ENCODE measurements around the gene CNTROB.

CNTROB gene

GRCh38 chr17:7927596-7927995 is 4.4 kb upstream of the CNTROB start:
- peaks cover 21% of the 10 kb centered on the region for H3K79me2 ChIP-seq (ENCODE audit: control insufficient read depth, insufficient read depth, low read length, unreplicated experiment)
- no peak overlapping the region for H2AFZ ChIP-seq (ENCODE audit: low read length, unreplicated experiment)
- H3K36me3 ChIP-seq (ENCODE audit: insufficient read depth, low read length), result no peaks in the 10 kb centered on the region
- no peaks in the 10 kb centered on the region for H3K27me3 ChIP-seq (ENCODE audit: insufficient read depth, low read length)
- H3K27ac ChIP-seq (ENCODE audit: low read depth, low read length), result no peak overlapping the region
- no peak overlapping the region for H3K4me3 ChIP-seq (ENCODE audit: low read depth, low read length)
- peaks cover 6% of the 10 kb centered on the region for H3K4me1 ChIP-seq (ENCODE audit: control insufficient read depth, insufficient read depth, low read length, unreplicated experiment)

- no peak within 1 kb of the TSS for H2AFZ ChIP-seq (ENCODE audit: low read length, unreplicated experiment)
- peaks cover 16% of the 10 kb centered on the region for H3K4me1 ChIP-seq (ENCODE audit: control insufficient read depth, insufficient read depth, low read length, unreplicated experiment)
- peak within 1 kb of the TSS; percentile 99 for H3K4me3 ChIP-seq (ENCODE audit: low read depth, low read length)
- peaks cover 39% of the 10 kb centered on the region for H3K79me2 ChIP-seq (ENCODE audit: control insufficient read depth, insufficient read depth, low read length, unreplicated experiment)
- H3K36me3 ChIP-seq (ENCODE audit: insufficient read depth, low read length), result no peaks in the 10 kb centered on the region
- H3K27ac ChIP-seq (ENCODE audit: low read depth, low read length), result no peak within 1 kb of the TSS
- no peaks in the 10 kb centered on the region for H3K27me3 ChIP-seq (ENCODE audit: insufficient read depth, low read length)
These were observed 2.6 kb upstream of the CNTROB start, which contains the start of gene KCNAB3 for GRCh38 chr17:7929158-7930023. KCNAB3 (minus strand) TSS chr17:7929856; CDS start chr17:7929435, 421 bp downstream.

GRCh38 chr17:7930841-7931631 is 970 bp upstream of the CNTROB start:
- Histone ChIP-seq H3K36me3 (ENCODE audit: insufficient read depth, low read length) (0 out of 2 replicates have a peak, but pooled peaks cover 11% of the 10 kb centered on the region), H3K27me3 (ENCODE audit: insufficient read depth, low read length) (no peaks in the 10 kb centered on the region), H3K79me2 (ENCODE audit: control insufficient read depth, insufficient read depth, low read length, unreplicated experiment) (peaks cover 49% of the 10 kb centered on the region), H3K4me3 (ENCODE audit: low read depth, low read length) (peak overlapping the region; percentile 99), H2AFZ (ENCODE audit: low read length, unreplicated experiment) (peak overlapping the region; percentile 45), H3K27ac (ENCODE audit: low read depth, low read length) (no peak overlapping the region), H3K4me1 (ENCODE audit: control insufficient read depth, insufficient read depth, low read length, unreplicated experiment) (peaks cover 26% of the 10 kb centered on the region)

GRCh38 chr17:7932483-7932891 is 481 bp downstream of the CNTROB start:
- Histone ChIP-seq H3K36me3 (ENCODE audit: insufficient read depth, low read length) (peaks cover 22% of the 10 kb centered on the region), H3K27ac (ENCODE audit: low read depth, low read length) (peak overlapping the region; percentile 70)

GRCh38 chr17:7932949-7933348 is 943 bp downstream of the CNTROB start:
- H2AFZ ChIP-seq (ENCODE audit: low read length, unreplicated experiment), result peak overlapping the region; percentile 97
- peak overlapping the region; percentile 99 for H3K4me3 ChIP-seq (ENCODE audit: low read depth, low read length)
- peaks cover 22% of the 10 kb centered on the region for H3K36me3 ChIP-seq (ENCODE audit: insufficient read depth, low read length)
- peaks cover 49% of the 10 kb centered on the region for H3K79me2 ChIP-seq (ENCODE audit: control insufficient read depth, insufficient read depth, low read length, unreplicated experiment)
- no peaks in the 10 kb centered on the region for H3K27me3 ChIP-seq (ENCODE audit: insufficient read depth, low read length)
- peak overlapping the region; percentile 70 for H3K27ac ChIP-seq (ENCODE audit: low read depth, low read length)
- peaks cover 26% of the 10 kb centered on the region for H3K4me1 ChIP-seq (ENCODE audit: control insufficient read depth, insufficient read depth, low read length, unreplicated experiment)

More at GRCh38 chr17:7932483-7932891, 481 bp downstream of the CNTROB start:
- Histone ChIP-seq H3K27me3 (ENCODE audit: insufficient read depth, low read length) (no peaks in the 10 kb centered on the region), H3K4me3 (ENCODE audit: low read depth, low read length) (peak overlapping the region; percentile 99), H2AFZ (ENCODE audit: low read length, unreplicated experiment) (peak overlapping the region; percentile 97), H3K79me2 (ENCODE audit: control insufficient read depth, insufficient read depth, low read length, unreplicated experiment) (peaks cover 49% of the 10 kb centered on the region), H3K4me1 (ENCODE audit: control insufficient read depth, insufficient read depth, low read length, unreplicated experiment) (peaks cover 26% of the 10 kb centered on the region)

GRCh38 chr17:7935859-7936258 is 3.9 kb downstream of the CNTROB start:
- Histone ChIP-seq H3K4me3 (ENCODE audit: low read depth, low read length) (no peak overlapping the region), H3K27me3 (ENCODE audit: insufficient read depth, low read length) (no peaks in the 10 kb centered on the region), H3K4me1 (ENCODE audit: control insufficient read depth, insufficient read depth, low read length, unreplicated experiment) (peaks cover 23% of the 10 kb centered on the region), H3K36me3 (ENCODE audit: insufficient read depth, low read length) (peaks cover 35% of the 10 kb centered on the region), H3K27ac (ENCODE audit: low read depth, low read length) (no peak overlapping the region), H3K79me2 (ENCODE audit: control insufficient read depth, insufficient read depth, low read length, unreplicated experiment) (peaks cover 41% of the 10 kb centered on the region), H2AFZ (ENCODE audit: low read length, unreplicated experiment) (no peak overlapping the region)

- peaks cover 5% of the 10 kb centered on the region for H3K4me1 ChIP-seq (ENCODE audit: control insufficient read depth, insufficient read depth, low read length, unreplicated experiment)
- H3K27me3 ChIP-seq (ENCODE audit: insufficient read depth, low read length), result no peaks in the 10 kb centered on the region
- no peak overlapping the region for H3K4me3 ChIP-seq (ENCODE audit: low read depth, low read length)
- no peak overlapping the region for H2AFZ ChIP-seq (ENCODE audit: low read length, unreplicated experiment)
- H3K36me3 ChIP-seq (ENCODE audit: insufficient read depth, low read length), result peaks cover 39% of the 10 kb centered on the region
- peaks cover 5% of the 10 kb centered on the region for H3K79me2 ChIP-seq (ENCODE audit: control insufficient read depth, insufficient read depth, low read length, unreplicated experiment)
- no peak overlapping the region for H3K27ac ChIP-seq (ENCODE audit: low read depth, low read length)
These were observed 8.0 kb downstream of the CNTROB start for GRCh38 chr17:7940034-7940433.

GRCh38 chr17:7940743-7941142 is 8.7 kb downstream of the CNTROB start:
- peaks cover 2% of the 10 kb centered on the region for H3K4me1 ChIP-seq (ENCODE audit: control insufficient read depth, insufficient read depth, low read length, unreplicated experiment)
- H3K36me3 ChIP-seq (ENCODE audit: insufficient read depth, low read length), result peaks cover 37% of the 10 kb centered on the region

GRCh38 chr17:7943291-7943690 is 11.3 kb downstream of the CNTROB start:
- Histone ChIP-seq H3K4me3 (ENCODE audit: low read depth, low read length) (no peak overlapping the region), H3K27me3 (ENCODE audit: insufficient read depth, low read length) (no peaks in the 10 kb centered on the region), H3K36me3 (ENCODE audit: insufficient read depth, low read length) (peaks cover 28% of the 10 kb centered on the region), H2AFZ (ENCODE audit: low read length, unreplicated experiment) (no peak overlapping the region), H3K27ac (ENCODE audit: low read depth, low read length) (no peak overlapping the region), H3K79me2 (ENCODE audit: control insufficient read depth, insufficient read depth, low read length, unreplicated experiment) (no peaks in the 10 kb centered on the region), H3K4me1 (ENCODE audit: control insufficient read depth, insufficient read depth, low read length, unreplicated experiment) (peaks cover 9% of the 10 kb centered on the region)

More at GRCh38 chr17:7940743-7941142, 8.7 kb downstream of the CNTROB start:
- Histone ChIP-seq H2AFZ (ENCODE audit: low read length, unreplicated experiment) (no peak overlapping the region), H3K27me3 (ENCODE audit: insufficient read depth, low read length) (no peaks in the 10 kb centered on the region), H3K4me3 (ENCODE audit: low read depth, low read length) (no peak overlapping the region), H3K27ac (ENCODE audit: low read depth, low read length) (no peak overlapping the region), H3K79me2 (ENCODE audit: control insufficient read depth, insufficient read depth, low read length, unreplicated experiment) (peaks cover under 1% of the 10 kb centered on the region)

- H3K4me3 ChIP-seq (ENCODE audit: low read depth, low read length), result no peak overlapping the region
- H3K79me2 ChIP-seq (ENCODE audit: control insufficient read depth, insufficient read depth, low read length, unreplicated experiment), result no peaks in the 10 kb centered on the region
- H3K27ac ChIP-seq (ENCODE audit: low read depth, low read length), result no peak overlapping the region
- no peak overlapping the region for H2AFZ ChIP-seq (ENCODE audit: low read length, unreplicated experiment)
- H3K4me1 ChIP-seq (ENCODE audit: control insufficient read depth, insufficient read depth, low read length, unreplicated experiment), result peaks cover 9% of the 10 kb centered on the region
- H3K27me3 ChIP-seq (ENCODE audit: insufficient read depth, low read length), result no peaks in the 10 kb centered on the region
- H3K36me3 ChIP-seq (ENCODE audit: insufficient read depth, low read length), result peaks cover 30% of the 10 kb centered on the region; the same call in 1 of the 2 replicates
These were observed 12.3 kb downstream of the CNTROB start for GRCh38 chr17:7944326-7944725.

Data from ACC112 (cell line).